ENCODE data around the gene PPP1R14B.

Gene PPP1R14B

DNA sequence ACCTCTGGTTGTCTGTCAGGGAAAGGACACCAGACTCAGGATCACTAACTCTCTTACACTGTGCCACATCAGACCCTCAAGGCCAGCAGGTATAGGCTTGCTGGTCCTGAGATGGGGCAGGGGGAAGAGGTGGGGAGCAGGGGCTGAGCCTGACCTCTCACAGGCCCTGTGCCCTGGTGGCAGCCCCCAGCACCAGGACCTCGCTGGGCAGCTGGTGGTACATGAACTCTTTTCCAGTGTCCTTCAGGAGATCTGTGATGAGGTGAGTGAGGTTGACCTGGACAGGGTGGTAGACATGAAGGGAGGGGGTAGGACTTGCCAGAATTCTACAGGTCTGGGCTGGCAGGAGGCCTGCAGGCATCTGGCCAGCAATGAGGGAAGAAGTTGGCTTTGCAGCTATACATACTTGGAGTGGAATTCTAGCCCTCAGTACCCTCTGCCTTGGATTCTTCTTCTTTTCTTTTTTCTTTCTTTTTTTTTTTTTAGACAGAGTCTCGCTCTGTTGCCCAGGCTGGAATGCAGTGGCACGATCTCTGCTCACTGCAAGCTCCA is 19.3 kb downstream of the PPP1R14B start:
- TF ChIP-seq, protein P1, sequence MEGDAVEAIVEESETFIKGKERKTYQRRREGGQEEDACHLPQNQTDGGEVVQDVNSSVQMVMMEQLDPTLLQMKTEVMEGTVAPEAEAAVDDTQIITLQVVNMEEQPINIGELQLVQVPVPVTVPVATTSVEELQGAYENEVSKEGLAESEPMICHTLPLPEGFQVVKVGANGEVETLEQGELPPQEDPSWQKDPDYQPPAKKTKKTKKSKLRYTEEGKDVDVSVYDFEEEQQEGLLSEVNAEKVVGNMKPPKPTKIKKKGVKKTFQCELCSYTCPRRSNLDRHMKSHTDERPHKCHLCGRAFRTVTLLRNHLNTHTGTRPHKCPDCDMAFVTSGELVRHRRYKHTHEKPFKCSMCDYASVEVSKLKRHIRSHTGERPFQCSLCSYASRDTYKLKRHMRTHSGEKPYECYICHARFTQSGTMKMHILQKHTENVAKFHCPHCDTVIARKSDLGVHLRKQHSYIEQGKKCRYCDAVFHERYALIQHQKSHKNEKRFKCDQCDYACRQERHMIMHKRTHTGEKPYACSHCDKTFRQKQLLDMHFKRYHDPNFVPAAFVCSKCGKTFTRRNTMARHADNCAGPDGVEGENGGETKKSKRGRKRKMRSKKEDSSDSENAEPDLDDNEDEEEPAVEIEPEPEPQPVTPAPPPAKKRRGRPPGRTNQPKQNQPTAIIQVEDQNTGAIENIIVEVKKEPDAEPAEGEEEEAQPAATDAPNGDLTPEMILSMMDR (conservative IDR thresholded peaks at IDR 0.05; ENCODE audit: control insufficient read depth, insufficient read depth, low read depth, low read length), result no peak
- peak overlapping the region; percentile 75 for H3K4me3 ChIP-seq (ENCODE audit: control insufficient read depth, low read depth, low read length)
- no peak for DNase-seq (ENCODE audit: low read depth)

DNA sequence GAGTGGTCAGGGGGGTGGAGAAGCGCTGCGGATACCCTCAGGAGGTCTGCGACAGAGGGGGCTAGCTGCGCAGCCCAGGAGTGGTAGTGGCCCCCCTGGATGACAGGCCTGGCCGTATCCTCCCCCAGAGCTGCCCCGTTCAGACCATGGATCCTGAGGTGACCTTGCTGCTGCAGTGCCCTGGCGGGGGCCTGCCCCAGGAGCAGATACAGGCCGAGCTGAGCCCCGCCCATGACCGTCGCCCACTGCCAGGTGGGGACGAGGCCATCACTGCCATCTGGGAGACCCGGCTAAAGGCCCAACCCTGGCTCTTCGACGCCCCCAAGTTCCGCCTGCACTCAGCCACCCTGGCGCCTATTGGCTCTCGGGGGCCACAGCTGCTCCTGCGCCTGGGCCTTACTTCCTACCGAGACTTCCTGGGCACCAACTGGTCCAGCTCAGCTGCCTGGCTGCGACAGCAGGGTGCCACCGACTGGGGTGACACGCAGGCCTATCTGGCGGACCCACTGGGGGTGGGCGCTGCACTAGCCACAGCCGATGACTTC is 20.2 kb downstream of the PPP1R14B start:
- peak overlapping the region; percentile 75 for H3K4me3 ChIP-seq (ENCODE audit: control insufficient read depth, low read depth, low read length)
- no peak for DNase-seq (ENCODE audit: low read depth)
- TF ChIP-seq, protein P1 (conservative IDR thresholded peaks at IDR 0.05; ENCODE audit: control insufficient read depth, insufficient read depth, low read depth, low read length), result no peak

DNA sequence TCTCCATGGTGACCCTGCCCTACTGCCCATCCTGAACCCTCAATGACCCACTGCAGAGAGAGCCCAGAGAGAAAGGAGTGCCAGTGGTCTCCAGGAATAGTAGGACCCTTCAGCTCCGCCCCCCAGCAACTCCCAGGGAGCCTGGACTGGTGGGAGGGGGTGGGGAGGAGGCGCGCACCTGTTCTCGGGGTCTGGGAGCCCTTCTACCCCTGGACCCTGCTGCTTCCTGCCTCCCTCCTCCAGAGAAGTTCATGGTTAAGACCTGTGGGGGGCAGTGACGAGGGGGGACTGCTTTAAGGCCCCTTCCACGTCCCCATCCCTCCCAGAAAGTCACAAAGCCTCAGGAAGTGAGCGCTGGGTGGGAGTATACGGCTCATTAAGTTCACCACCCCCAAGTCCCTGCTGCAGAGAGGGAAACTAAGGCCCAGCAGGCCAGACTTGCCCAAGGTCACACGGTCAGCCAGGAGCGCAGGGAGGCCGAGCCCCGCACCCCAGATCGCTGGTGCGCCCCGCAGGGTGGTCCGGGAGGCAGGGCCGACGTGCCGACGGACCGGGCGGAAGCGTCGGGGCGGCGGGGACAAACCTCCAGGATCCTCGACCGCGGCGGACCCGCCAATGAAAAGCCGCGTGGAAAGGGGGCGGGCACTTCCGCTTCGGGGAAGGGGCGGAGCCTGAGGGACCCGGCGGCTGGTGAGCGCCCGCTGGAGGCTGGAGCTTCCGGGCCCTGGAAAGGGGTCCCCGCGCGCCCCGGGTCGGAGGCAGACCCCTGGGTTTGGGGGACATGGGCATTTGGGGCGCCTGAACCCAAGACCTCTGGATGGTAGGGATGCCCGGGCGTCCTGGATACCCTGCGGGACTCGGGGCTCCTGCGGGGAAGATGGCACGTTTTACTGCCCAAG is 20.9 kb downstream of the PPP1R14B start, which contains the start of the genes NUDT22 and TRPT1:
Gene NUDT22, plus strand, starts transcription at position 667 of the 899 bp plus-strand sequence. CDS start 379 bp downstream, outside the sequence.
Gene TRPT1, minus strand, starts transcription at position 579 of the 899 bp plus-strand sequence. Its CDS starts 326 bp downstream, at position 253.
- TF ChIP-seq, protein P1 (conservative IDR thresholded peaks at IDR 0.05; ENCODE audit: control insufficient read depth, insufficient read depth, low read depth, low read length), result peak; percentile 40
- H3K4me3 ChIP-seq (ENCODE audit: control insufficient read depth, low read depth, low read length), result peak within 1 kb of the TSS; percentile 75
- DNase-seq (ENCODE audit: low read depth), result peak; percentile 52

DNA sequence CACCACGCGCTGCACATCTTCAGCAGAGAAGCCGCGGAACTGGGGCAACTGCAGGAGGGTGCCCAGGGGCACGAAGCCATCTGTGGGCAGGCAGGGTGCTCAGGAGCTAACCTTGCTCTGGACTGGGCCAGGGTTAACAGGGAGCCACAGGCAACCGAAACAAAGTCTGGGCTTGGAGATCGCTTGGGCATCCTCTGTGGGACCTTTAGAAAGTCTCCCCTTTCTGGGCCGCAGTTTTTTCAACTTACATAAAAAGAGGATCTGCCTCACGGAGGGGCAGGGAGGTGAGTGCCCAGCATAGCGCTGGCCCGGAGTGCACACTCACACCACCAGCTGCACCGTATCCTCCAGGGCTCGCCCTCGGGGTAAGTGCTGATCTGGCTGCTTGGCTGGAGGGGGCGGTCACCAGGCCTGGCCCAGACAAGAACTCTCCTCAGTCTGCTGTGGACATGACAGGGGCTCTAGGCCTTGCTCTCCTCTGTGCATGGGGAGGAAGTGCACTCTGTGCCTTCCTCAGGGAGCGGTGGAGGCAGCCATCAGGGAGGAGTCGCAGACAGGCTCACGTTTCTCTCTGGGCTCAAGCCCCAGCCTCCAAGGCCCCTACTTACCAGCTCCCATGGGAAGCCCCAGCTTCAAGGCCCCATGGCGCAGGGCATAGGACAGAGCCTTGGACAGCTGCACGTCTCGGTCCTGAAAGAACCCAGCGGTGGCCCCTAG is 21.7 kb downstream of the PPP1R14B start:
- TF ChIP-seq, protein P1 (conservative IDR thresholded peaks at IDR 0.05; ENCODE audit: control insufficient read depth, insufficient read depth, low read depth, low read length), result no peak
- DNase-seq (ENCODE audit: low read depth), result no peak
- H3K4me3 ChIP-seq (ENCODE audit: control insufficient read depth, low read depth, low read length), result peak overlapping the region; percentile 75

DNA sequence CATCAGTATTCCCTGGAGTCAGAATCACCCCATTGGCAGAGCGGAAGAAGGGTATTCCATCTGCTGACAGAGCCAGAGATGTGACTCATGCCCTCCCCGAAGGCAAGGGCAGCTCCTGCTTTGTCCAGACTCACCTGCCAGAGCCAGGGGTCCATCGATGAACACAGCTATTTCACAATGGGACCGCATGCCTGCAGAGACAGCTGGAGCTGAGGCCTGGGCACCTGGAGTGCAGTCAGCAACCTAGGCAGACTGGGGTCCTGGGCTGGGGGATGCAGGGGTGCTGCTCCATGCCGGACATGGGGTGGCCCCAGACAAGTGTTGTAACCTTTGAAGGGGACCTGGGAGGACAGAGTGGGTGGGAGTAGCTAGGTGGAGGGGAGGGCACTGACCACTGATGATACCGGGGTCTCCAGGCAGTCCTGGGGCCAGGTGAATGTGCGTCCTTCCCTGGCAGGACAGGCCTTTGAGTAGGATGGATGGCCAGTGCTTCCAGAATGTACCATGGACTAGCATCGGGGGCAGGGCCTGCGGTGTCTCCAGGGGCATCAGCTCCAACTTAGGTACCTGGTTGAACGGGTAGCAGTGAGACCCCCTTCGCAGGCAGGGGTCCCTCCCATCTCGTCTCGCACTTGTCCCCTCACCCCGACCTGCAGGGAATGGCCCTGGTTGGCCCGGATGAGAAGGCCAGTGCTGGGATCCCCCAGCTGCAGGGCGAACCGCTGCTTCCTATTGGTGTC is 22.4 kb downstream of the PPP1R14B start:
- peak; percentile 49 for DNase-seq (ENCODE audit: low read depth)
- TF ChIP-seq, protein P1 (conservative IDR thresholded peaks at IDR 0.05; ENCODE audit: control insufficient read depth, insufficient read depth, low read depth, low read length), result no peak
- no peak overlapping the region for H3K4me3 ChIP-seq (ENCODE audit: control insufficient read depth, low read depth, low read length)

Measured in fibroblast of mammary gland (primary cell).